GM21717 (cell line): Measurements from ENCODE around the gene UBE2D1.
"Not testable (repeated sequence)": the region's sequence is repeated elsewhere in the genome, so short reads cannot be mapped to it uniquely, and the experiment has no call there.

Source experiments
- ATAC-seq: cut with Tn5 transposase; IDR thresholded peaks from one replicate; pipeline ENCODE4 v1.9.1; 2021; ENCODE audit warnings: mild to moderate bottlenecking, moderate library complexity; ENCODE audit not compliant: unreplicated experiment

UBE2D1 gene

DNA sequence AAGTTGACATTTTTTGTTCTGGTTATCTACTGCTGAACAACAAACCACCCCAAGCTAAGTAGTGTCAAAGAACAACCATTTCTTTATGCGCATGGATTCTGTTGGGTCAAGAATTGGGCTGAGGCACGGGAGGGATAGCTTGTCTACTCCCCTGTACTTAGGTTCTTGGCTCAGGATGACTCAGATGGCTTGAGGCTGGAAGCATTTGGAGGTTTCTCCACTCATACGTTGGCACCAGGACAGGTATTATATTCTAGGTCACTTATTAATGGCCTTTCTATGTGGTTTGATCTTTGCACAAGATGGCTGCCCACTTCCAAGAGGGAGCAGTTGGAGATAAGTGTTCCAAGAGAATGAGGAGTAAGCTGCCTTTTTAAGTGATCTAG, 38.6 kb downstream of the UBE2D1 start:
- ATAC-seq: no peak

- ATAC-seq: no peak
Observed at GRCh38 chr10:58382489-58382995, 47.7 kb downstream of the UBE2D1 start.

GRCh38 chr10:58384095-58384494, 49.3 kb downstream of the UBE2D1 start:
- ATAC-seq: peak; percentile 64

- ATAC-seq: peak; percentile 4
Observed at GRCh38 chr10:58384544-58384998, 49.8 kb downstream of the UBE2D1 start.

- ATAC-seq: peak; percentile 89
Observed at GRCh38 chr10:58384999-58385783, 50.4 kb downstream of the UBE2D1 start, which contains the start of gene TFAM. TSS of gene TFAM (plus strand) at chr10:58385410. CDS start at chr10:58385548, 138 bp downstream.

DNA sequence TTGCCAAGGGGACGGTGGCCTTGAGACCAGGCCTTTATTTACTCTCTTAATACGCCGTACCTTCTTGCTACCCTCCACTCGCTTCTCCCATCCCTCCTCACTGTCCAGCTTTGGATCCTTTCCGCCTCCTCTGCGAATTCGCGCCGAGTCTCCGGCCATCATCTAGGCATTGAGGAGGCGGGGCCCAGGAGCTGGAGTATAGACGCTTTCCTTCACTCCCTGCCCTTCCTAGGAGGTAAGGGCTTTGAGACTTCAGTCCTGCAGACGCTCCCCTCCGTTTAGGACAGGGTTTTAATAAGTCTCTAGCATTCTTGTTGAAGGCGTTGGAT, 50.9 kb downstream of the UBE2D1 start:
- ATAC-seq: peak; percentile 16

DNA sequence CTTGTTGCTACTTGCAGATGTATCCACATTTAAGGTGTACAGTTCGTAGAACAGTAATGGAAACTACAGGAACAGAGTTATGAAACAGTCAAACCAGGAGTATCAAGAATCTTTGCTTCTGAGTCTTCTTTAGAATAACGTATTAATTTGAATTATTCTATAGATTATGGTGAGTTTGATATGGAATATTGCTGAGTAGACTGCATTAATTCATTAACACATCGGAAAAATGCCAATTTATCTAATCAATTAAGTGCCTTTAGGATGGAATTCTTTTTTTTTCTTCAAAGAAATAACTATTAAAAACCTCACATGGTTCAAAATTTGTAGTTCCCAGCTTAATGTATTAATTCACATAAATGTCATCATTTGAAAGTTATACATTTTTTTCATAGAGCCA, 54.2 kb downstream of the UBE2D1 start:
- ATAC-seq: no peak

- no peak for ATAC-seq
Observed at GRCh38 chr10:58393317-58393716, 58.5 kb downstream of the UBE2D1 start.

- no peak for ATAC-seq
Observed at GRCh38 chr10:58394471-58394870, 59.7 kb downstream of the UBE2D1 start.

DNA sequence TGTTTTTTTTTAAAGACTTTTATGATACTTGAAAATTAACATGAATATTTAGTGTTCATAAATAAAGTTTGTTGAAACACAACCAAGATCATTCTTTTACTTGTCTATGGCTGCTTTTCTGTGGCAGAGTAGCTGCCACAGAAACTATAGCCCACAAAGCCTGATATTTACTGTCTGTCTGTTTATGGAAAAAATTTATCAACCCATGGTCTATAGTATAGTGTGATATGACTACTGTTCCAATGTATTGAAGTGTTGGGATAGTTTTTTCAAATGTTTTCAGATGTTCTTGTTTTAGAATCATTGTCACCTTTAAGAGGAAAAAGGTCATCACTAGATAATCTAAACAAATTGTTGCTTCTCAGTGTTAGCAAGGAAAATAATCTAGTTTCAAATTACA, 61.3 kb downstream of the UBE2D1 start:
- ATAC-seq: no peak

DNA sequence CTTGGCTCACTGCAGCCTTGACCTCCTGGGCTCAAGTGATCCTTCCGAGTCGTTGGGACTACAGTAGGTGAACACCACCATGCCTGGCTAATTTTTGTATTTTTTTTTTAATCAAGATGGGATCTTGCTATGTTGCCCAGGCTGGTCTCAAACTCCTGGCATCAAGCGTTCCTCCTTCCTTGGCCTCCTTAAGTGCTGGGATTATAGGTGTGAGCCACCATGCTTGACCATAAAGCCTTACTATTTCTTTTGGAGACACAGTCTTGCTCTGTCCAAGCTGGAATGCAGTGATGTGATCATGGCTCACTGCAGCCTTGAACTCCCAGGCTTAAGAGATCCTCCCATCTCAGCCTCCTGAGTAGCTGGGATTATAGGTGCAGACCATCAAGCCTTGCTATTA, 63.0 kb downstream of the UBE2D1 start:
- ATAC-seq: no peak

DNA sequence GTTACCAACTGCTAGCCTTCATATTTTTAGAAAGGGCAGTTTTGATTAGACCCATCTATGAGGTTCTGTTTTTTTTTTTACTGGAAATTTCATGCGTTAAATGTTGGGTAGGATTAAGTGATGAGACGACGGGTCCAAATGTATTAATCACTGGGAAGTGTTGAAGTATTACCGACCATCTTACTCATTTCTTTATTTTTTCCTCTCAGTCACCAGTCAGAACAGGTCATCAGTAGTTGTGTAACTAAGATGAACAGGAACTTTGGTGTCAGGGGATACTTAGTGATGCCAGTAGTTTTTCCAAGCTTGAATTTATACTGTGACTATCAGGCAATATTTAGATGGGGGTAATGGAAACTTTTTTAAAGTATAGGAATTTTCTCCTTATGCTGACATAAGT, 64.6 kb downstream of the UBE2D1 start:
- no peak for ATAC-seq

DNA sequence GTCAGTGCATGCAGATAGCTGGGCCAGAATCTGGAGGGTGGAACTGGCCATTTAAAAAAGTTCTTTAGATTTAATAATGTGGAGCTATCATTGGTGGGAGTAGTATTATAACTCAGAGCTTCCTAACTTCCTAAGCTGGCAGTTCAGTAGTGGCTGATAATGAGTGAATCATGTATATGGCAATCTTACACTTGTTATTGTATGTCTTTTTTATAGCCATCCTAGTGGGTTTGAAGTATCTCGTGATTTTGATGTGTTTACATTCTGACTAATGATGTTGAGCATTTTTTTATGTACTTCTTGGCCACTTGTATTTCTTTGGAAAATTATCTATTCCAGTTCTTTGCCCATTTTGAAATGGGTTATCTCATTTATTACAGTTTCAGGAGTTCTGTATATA, 65.8 kb downstream of the UBE2D1 start:
- no peak for ATAC-seq

DNA sequence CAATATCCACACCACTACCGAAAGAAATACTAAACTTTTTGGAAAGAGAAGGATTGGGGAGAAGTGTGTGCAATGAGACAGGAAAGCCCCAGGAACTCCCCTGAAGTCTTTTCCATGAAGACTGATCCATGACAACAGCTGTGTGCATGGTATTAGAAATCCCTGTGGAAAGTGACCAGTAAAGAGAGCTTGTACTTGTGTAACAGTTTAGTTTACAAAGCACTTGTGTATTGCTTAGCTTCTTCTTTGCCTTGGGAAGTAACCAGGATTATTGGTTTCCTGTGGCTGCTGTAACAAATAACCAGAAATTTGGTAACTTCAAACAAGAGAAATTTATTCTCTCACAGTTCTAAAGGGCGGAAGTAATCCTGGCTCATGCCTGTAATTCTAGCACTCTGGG, 69.2 kb downstream of the UBE2D1 start:
- no peak for ATAC-seq

DNA sequence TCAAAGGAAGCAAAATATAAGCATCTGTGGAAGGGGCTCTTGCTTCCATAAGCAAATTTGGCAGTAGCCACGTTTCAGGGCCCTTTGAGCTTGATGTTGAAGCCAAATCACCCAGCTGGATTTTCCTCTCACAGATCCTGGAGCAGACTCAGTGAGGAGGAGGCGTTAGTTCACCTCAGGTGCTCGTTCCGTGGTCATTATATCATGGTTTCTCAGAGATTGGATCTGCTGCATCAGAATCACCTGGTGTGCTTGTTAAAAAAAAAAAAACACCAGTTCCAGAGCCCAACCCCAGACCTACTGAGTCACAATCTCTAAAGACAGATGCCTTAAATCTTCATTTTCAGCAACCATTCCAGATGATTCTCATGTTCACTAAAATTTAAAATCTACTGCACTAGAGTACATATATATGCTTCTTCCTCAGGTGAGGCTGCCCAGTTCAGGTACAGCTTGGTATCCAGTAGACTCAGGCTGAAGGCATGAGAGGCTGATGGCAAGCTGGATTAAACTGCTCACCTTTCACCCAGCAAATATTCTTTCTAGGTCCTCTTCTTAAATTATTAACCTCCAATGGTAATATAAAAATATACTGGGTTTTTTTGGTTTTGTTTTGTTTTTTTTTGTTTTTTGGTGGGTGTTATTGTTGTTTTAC, 75.3 kb downstream of the UBE2D1 start:
- no peak for ATAC-seq

- ATAC-seq: no peak
Observed at GRCh38 chr10:58412502-58412961, 77.7 kb downstream of the UBE2D1 start.

DNA sequence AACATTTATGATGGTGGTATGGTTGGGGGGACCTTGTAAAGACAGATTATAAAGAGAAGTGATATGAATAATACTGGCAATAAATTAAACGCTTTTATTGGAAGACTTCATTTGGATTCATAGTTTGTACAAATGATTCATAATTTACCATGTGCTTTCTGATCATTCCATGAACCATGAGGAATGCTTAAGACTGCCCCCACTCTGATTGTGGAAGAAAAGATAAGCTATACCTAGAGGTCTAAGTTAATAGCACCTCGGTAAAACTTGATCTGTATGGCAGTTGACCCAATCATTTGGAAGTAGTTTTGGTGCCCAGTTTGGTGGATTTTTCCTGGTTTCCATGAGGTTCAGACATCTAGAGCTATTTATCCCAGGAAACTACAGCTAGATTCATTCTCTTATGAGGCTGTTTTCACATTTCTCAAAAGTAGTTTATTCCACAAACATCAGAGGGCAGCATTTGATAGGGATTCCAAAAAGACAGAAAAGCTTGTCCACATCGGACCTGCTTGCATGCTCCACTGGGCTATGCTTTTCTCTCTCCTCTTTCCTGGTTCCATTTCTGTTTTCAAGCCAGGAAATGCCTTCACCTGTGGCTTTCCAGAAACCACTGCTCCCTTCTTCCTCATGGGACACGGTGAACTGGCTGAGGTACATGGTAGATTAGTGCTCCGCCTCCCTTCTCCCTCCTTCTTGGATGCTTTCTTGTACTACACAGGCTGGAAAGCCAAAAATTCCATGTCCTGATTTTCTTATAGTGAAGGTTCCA, 79.7 kb downstream of the UBE2D1 start:
- no peak for ATAC-seq

- no peak for ATAC-seq
Observed at GRCh38 chr10:58415757-58416156, 81.0 kb downstream of the UBE2D1 start.

GRCh38 chr10:58417902-58418301, 83.1 kb downstream of the UBE2D1 start:
- ATAC-seq: not testable (repeated sequence)
